GM21423 (cell line): ENCODE results near the gene ADAM30.
"Not testable (repeated sequence)": the region's sequence is repeated elsewhere in the genome, so short reads cannot be mapped to it uniquely, and the experiment has no call there.

Source experiments
- ATAC-seq: cut with Tn5 transposase; IDR thresholded peaks from one replicate; pipeline ENCODE4 v1.9.1; 2021; ENCODE audit warnings: mild to moderate bottlenecking, moderate library complexity; ENCODE audit not compliant: unreplicated experiment

The ADAM30 gene

GRCh38 chr1:119879510-119880434 lies 16.5 kb downstream of the ADAM30 start:
- ATAC-seq, result no peak

- ATAC-seq, result no peak
Measured at GRCh38 chr1:119878171-119878570, 18.1 kb downstream of the ADAM30 start.

GRCh38 chr1:119874186-119874585 lies 22.1 kb downstream of the ADAM30 start:
- no peak for ATAC-seq

GRCh38 chr1:119873135-119874015 lies 22.9 kb downstream of the ADAM30 start:
- ATAC-seq, result no peak

- ATAC-seq, result no peak
Measured at GRCh38 chr1:119871881-119872280, 24.4 kb downstream of the ADAM30 start.

- no peak for ATAC-seq
Measured at GRCh38 chr1:119870917-119871596, 25.3 kb downstream of the ADAM30 start.

- ATAC-seq, result no peak
Measured at GRCh38 chr1:119869995-119870394, 26.3 kb downstream of the ADAM30 start.

- ATAC-seq, result no peak
Measured at GRCh38 chr1:119868176-119868575, 28.1 kb downstream of the ADAM30 start.

- no peak for ATAC-seq
Measured at GRCh38 chr1:119866451-119866850, 29.9 kb downstream of the ADAM30 start.

GRCh38 chr1:119865627-119866026 lies 30.7 kb downstream of the ADAM30 start:
- no peak for ATAC-seq

- no peak for ATAC-seq
Measured at GRCh38 chr1:119862276-119862675, 34.0 kb downstream of the ADAM30 start.

GRCh38 chr1:119861547-119861946 lies 34.8 kb downstream of the ADAM30 start:
- no peak for ATAC-seq

GRCh38 chr1:119859647-119860046 lies 36.7 kb downstream of the ADAM30 start:
- ATAC-seq, result no peak

- ATAC-seq, result not testable (repeated sequence)
Measured at GRCh38 chr1:119858556-119859214, 37.6 kb downstream of the ADAM30 start.

- ATAC-seq, result no peak
Measured at GRCh38 chr1:119858126-119858525, 38.2 kb downstream of the ADAM30 start.

- ATAC-seq, result no peak
Measured at GRCh38 chr1:119853155-119853554, 43.2 kb downstream of the ADAM30 start.

- not testable (repeated sequence) for ATAC-seq
Measured at GRCh38 chr1:119844206-119844605, 52.1 kb downstream of the ADAM30 start.
